ENCODE results near the gene HADHB.

Gene HADHB

DNA sequence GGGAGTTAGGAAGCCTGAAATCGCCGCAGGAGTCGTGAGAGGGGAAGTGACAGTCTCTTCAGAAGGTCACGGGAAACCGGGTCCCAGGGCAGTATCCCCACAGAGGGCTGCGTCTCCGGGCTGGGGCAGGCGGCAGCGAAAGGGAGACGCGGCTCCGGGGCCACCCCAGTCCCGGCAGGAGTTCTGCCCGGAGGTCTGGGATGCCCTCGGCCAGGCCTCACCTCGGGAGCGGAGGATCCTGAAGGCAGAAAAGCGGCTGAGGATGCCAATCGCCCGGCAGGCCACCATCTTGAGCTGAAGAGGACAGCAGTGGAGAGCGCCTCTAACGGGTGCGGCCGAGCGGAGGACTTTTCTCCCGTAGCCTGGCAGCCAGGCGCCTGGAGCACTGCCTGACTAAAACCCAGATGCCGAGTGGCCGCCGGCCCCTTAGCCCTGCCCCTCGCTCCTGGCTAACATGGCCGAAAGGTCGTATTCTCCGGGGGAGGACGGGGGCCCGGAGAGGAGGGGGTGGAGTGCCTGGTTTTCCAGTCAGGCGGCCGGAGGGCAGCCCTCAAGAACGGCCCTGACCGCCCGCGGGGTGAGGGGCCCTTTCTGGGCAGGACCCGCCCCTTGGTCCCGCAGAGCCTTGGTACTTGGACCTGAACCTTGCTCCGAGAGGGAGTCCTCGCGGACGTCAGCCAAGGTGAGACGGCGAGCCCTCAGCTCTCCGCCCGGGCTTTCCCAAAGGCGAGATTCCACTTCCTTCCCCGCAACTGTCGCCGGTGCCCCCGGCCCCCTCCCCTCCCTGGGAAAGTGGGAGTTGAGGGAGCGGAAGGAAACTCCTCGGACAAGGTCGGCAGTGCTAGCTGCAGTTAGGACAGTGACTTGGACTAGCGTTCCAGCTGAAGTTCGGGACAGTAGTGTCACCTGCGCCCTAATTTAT lies at the start of gene HADHB, which contains the start of gene HADHA:
HADHB (plus strand) TSS at position 631 of the 922 bp plus-strand sequence. CDS start 9,316 bp downstream, outside the sequence.
HADHA (minus strand) TSS at position 324 of the 922 bp plus-strand sequence; CDS start at position 288, 36 bp downstream.
- Mint-ChIP-seq H3K9me3 (no peaks in the 10 kb centered on the region), H3K4me1 (peaks cover 27 to 62% of the 10 kb centered on the region in 2 donors), H3K4me3 (peak within 1 kb of the TSS; percentile 95 to 96), H3K27ac (peak within 1 kb of the TSS; percentile 100), H3K36me3 (peaks cover 8 to 18% of the 10 kb centered on the region in 2 donors), H3K27me3 (no peaks in the 10 kb centered on the region)
- ATAC-seq (replicated peaks), result peak; percentile 83 to 86
- DNase-seq, result peak; percentile 88

DNA sequence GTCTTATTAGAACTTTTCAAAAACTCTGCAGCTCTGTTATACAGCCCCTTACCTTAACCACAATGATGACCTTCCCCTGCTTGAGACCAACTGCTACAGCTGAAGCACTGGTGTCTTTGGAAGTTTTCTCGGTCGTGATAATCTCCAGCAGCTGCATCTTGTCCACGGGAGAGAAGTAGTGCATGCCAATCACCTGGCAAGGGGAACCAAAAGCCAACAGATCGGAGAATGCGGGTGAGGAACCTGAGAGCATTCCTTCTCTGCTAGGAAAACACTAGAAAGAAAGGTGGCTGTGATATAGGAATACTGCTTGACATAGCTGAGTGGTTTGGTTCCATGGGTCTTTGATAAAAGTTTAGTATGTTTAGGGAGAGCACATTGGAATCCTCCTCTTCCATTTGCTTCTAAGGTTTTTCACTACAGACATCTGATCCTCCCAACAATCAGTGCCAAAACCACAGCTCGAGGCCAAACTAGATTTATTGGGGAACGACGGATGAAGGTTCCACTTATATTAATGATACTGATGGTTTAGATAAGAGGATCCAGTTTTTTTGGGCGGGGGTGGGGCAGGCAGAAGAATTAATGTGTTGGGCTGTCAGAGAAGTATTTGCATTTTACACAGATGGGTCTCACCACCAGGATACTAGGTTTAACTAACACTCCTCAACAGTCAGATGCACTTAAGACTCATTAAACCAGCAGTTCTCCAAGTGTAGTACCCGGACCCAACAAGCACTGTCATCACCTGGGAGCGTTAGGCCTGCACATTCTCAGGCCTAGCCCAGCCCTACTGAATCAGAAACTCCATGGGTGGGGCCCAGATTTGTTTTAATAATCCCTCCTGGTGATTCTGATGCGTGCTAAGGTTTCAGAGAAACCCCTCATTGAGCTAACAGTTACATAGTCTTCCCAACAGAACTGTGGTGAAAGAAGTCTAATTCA lies 49.4 kb upstream of the HADHB start:
- Mint-ChIP-seq H3K36me3 (peaks cover 68 to 79% of the 10 kb centered on the region in 2 donors), H3K4me1 (peaks cover 7 to 12% of the 10 kb centered on the region in 2 donors), H3K27me3 (no peaks in the 10 kb centered on the region), H3K9me3 (peaks cover 10 to 14% of the 10 kb centered on the region in 2 donors), H3K4me3 (no peak overlapping the region), H3K27ac (no peak overlapping the region)
- DNase-seq, result no peak
- no peak for ATAC-seq (replicated peaks)

DNA sequence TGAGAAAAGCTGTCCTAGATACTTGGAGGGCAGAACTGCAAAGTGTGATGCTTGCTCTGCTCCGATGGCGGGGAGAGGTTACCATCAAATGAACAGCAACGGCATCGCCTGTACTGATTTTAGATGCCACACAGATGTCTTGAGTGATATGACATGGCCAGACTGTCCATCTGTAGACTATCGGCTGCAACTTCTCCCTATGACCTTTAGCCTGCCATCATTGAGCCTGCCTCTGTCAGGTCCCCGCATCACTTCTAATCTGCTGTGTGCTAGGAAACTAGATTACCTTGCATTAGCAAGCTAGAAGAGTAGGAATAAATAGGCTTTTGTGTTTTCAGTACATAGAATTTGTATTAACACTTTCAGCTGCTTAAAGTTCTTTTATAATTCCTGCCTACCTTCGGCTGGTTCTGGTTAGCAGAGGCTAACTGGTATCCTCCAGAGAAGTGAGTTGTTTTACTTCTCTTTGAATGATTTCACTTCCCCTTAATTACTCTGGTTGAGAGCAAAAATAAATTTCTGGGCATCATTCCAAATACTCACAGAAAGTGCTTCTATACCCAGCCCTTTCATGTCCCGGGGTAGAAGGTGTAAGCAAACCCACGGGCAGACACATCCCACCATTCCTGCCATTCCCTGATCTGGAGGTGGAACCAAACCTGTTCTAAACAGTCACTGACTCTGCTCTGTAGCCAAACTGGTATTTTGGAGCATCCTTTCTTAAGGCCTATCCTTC lies 47.9 kb upstream of the HADHB start:
- Mint-ChIP-seq H3K27me3 (no peaks in the 10 kb centered on the region), H3K4me3 (no peak overlapping the region), H3K27ac (no peak overlapping the region), H3K36me3 (peaks cover 72 to 80% of the 10 kb centered on the region in 2 donors), H3K4me1 (peaks cover 7 to 12% of the 10 kb centered on the region in 2 donors), H3K9me3 (peaks cover 10 to 14% of the 10 kb centered on the region in 2 donors)
- DNase-seq (no peak), ATAC-seq (replicated peaks) (peak; percentile 99)

DNA sequence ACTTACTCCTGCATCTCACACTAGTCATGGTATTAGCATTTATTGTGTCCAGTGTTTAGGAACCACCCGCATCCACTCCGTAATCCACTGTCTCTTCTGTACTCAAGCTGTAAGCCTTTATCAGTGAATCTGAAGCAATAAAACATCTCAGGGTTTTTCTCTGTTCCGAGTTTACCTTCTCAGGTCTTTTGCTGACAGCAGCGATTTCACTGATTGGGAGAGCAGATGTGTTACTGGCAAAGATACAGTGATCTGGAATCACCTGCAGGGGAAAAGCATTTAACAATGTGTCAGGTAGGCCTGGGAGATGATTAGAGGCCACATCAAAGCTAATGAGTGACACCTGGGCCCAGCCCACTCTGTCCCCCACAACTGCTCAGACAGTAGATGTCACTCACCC lies 47.2 kb upstream of the HADHB start:
- H3K27ac Mint-ChIP-seq, result peak overlapping the region; percentile 51
- no peaks in the 10 kb centered on the region for H3K27me3 Mint-ChIP-seq
- H3K4me1 Mint-ChIP-seq, result peaks cover 7 to 12% of the 10 kb centered on the region in 2 donors
- H3K9me3 Mint-ChIP-seq, result peaks cover 10 to 14% of the 10 kb centered on the region in 2 donors
- peaks cover 79 to 85% of the 10 kb centered on the region in 2 donors for H3K36me3 Mint-ChIP-seq
- DNase-seq (no peak), ATAC-seq (replicated peaks) (no peak)
- H3K4me3 Mint-ChIP-seq, result no peak overlapping the region

DNA sequence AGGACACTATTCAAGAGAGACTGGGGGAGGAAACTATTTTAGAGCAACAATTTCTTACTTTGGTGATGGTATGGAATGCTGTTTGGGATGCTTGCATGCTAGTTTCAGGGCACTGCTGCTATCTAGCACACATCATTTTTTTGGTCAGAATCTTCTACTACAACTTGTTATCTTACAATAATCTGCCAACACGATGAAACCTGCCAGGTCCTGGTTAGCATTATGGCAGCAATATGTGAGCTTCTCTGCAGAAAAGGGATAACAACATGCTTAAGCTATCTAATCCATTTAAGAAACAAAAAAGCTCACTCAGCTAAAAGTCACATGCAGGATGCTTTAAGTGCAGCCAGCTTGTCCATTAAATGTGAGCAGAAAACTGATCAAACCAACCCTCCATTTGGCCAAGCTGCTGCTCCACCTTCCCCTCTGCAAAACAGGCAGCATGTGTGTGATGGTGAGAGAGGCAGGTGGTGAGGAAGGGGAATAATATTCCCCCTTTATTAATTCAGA lies 41.7 kb upstream of the HADHB start:
- no peak for DNase-seq
- Mint-ChIP-seq H3K27me3 (no peaks in the 10 kb centered on the region), H3K9me3 (peaks cover 4 to 6% of the 10 kb centered on the region in 2 donors), H3K4me3 (no peak overlapping the region), H3K4me1 (no peaks in the 10 kb centered on the region), H3K27ac (no peak overlapping the region), H3K36me3 (peaks cover 62 to 79% of the 10 kb centered on the region in 2 donors)
- no peak for ATAC-seq (replicated peaks)

DNA sequence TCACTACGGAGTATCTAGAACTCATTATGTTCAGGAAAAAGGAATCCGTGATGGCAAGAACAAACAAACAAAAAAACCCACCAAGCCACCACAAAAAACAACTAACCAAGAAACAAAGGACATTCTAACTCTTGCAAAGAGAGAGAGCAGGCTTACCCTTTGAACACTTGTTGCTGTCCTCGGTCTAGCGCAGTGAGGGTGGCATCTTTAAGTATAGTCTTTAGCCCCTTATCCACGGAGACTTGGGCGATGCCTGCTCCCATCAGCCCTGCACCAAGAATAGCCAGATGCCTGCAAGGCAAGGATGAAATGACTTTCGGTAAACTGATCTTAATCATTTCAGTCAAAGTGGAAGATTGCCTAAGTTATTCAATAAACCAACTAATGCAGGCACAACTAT lies 40.8 kb upstream of the HADHB start:
- H3K27me3 Mint-ChIP-seq, result no peaks in the 10 kb centered on the region
- no peaks in the 10 kb centered on the region for H3K4me1 Mint-ChIP-seq
- ATAC-seq (replicated peaks) (no peak), DNase-seq (no peak)
- peaks cover 60 to 80% of the 10 kb centered on the region in 2 donors for H3K36me3 Mint-ChIP-seq
- H3K4me3 Mint-ChIP-seq, result no peak overlapping the region
- H3K9me3 Mint-ChIP-seq, result peaks cover 0 to 1% of the 10 kb centered on the region in 2 donors
- H3K27ac Mint-ChIP-seq, result no peak overlapping the region

DNA sequence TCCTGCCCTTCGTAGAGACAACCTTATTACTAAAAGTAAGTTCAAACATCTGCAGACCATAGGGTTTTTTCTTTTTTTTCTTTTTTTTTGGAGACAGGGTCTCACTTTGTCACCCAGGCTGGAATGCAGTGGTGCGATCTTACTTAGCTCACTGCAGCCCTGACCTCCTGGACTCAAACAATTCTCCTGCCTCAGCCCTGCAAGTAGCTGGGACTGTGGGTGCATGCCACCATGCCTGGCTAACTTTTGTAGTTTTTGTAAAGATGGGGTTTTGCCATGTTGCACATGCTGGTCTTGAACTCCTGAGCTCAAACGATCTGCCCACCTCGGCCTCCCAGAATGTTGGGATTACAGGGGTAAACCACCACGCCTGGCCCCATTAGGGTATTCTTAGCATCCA lies 32.7 kb upstream of the HADHB start:
- no peak for ATAC-seq (replicated peaks)
- no peak overlapping the region for H3K4me3 Mint-ChIP-seq
- H3K27ac Mint-ChIP-seq, result no peak overlapping the region
- no peaks in the 10 kb centered on the region for H3K27me3 Mint-ChIP-seq
- peaks cover 0 to 10% of the 10 kb centered on the region in 2 donors for H3K4me1 Mint-ChIP-seq
- no peaks in the 10 kb centered on the region for H3K9me3 Mint-ChIP-seq
- no peak for DNase-seq
- H3K36me3 Mint-ChIP-seq, result peaks cover 45 to 70% of the 10 kb centered on the region in 2 donors

DNA sequence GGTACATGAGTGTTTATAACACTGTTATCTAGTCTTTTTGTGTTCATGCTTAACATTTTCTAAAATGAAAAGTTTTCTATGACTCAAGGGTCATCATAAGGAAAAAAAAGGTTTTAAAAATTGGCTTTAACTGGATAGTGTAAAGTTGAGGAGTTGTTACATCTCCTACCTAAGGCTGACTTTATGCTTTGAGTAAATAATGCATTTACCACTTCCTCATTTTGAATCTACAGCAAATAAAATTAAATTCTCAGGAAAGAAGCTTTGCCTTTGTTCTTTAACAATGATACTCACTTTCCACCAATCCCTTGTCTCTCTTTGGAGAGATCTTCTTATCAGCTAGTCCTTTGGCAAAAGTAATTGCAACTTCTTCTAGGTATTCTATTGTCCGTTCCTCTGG lies 30.0 kb upstream of the HADHB start:
- Mint-ChIP-seq H3K4me1 (peaks cover 0 to 10% of the 10 kb centered on the region in 2 donors), H3K27ac (no peak overlapping the region), H3K27me3 (no peaks in the 10 kb centered on the region), H3K9me3 (peaks cover 0 to 3% of the 10 kb centered on the region in 2 donors), H3K4me3 (no peak overlapping the region), H3K36me3 (peaks cover 50 to 73% of the 10 kb centered on the region in 2 donors)
- no peak for ATAC-seq (replicated peaks)
- DNase-seq, result no peak

DNA sequence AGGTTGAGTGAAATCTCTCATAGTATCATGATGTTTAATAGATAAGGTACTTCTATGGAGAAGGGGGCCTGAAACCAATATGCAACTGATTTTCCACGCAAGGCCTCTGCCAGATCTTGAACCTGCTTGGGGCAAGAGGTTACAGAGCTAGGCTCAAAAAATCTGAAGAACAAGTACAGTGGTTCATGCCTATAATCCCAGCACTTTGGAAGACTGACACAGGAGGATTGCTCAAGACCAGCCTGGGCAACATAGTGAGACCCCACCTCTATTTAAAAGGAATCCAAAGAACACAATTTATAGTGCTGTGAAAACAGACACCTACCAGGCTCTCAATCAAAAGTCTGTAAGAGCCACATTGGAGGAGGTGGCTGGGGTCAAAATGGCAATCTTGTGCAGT lies 28.9 kb upstream of the HADHB start:
- peaks cover 0 to 3% of the 10 kb centered on the region in 2 donors for H3K9me3 Mint-ChIP-seq

DNA sequence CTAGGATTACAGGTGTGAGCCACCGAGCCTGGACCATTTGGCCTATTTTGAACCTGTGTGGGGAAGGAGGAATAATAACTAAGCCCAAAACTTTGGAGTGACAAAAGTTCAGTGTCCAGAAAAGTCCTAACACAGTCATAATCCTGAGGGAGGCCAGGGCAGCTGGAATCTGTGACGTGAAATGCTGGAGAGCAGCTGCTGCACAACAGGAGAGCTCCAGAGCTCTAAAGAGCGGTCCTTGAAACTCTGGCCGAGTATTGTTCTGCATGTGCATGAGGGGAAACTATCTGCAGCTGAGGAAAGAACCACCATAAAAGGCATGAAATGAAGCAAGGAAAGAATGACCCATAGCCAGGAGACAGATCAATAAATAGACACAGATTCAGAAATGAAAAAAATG lies 28.2 kb upstream of the HADHB start:
- H3K4me3 Mint-ChIP-seq, result no peak overlapping the region
- peaks cover 45 to 75% of the 10 kb centered on the region in 2 donors for H3K36me3 Mint-ChIP-seq
- peaks cover 0 to 3% of the 10 kb centered on the region in 2 donors for H3K9me3 Mint-ChIP-seq
- no peaks in the 10 kb centered on the region for H3K27me3 Mint-ChIP-seq
- H3K27ac Mint-ChIP-seq, result no peak overlapping the region
- DNase-seq (no peak), ATAC-seq (replicated peaks) (no peak)
- H3K4me1 Mint-ChIP-seq, result peaks cover 0 to 10% of the 10 kb centered on the region in 2 donors

More for the DNA sequence above, 28.9 kb upstream of the HADHB start:
- peak overlapping the region; percentile 3 for H3K27ac Mint-ChIP-seq
- H3K36me3 Mint-ChIP-seq, result peaks cover 49 to 75% of the 10 kb centered on the region in 2 donors
- DNase-seq, result no peak
- ATAC-seq (replicated peaks), result no peak
- H3K4me3 Mint-ChIP-seq, result no peak overlapping the region
- no peaks in the 10 kb centered on the region for H3K27me3 Mint-ChIP-seq
- H3K4me1 Mint-ChIP-seq, result peaks cover 0 to 10% of the 10 kb centered on the region in 2 donors

DNA sequence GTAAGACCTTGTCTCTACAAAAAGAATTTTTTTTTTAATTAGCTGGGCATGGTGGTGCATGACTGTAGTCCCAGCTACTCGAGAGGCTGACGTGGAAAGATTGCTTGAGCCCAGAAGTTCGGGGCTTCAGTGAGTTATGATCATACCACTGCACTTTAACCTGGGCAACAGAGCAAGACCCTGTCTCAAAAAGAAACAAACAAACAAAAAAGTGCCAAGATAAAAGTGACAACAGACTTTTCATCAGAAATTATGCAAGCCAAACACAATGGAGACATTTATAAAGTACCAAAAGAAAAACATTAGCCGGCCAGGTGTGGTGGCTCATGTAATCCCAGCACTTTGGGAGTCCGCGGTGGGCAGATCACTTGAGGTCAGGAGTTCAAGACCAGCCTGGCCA lies 27.0 kb upstream of the HADHB start:
- Mint-ChIP-seq H3K4me3 (no peak overlapping the region), H3K36me3 (peaks cover 40 to 71% of the 10 kb centered on the region in 2 donors), H3K27me3 (no peaks in the 10 kb centered on the region), H3K9me3 (peaks cover 0 to 3% of the 10 kb centered on the region in 2 donors), H3K27ac (no peak overlapping the region), H3K4me1 (peaks cover 0 to 10% of the 10 kb centered on the region in 2 donors)
- DNase-seq (no peak), ATAC-seq (replicated peaks) (no peak)

DNA sequence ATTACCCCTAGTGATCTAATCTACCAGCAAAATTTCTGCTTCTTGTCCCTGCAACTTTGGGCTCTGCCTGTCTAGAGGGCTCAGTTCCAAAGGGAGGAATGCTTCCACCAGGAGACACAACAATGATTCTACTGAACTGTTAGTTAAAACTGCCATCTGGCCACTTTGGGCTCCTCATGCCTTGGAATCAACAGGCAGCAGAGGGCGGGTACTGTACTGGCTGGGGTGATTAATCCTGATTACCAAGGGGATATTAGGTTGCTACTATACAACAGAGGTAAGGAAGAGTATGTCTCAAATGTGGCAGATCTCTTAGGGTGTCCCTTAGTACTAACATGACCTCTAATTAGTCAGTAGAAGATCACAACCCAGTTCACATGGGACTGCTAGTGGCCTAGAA lies 21.7 kb upstream of the HADHB start:
- H3K36me3 Mint-ChIP-seq, result peaks cover 42 to 60% of the 10 kb centered on the region in 2 donors
- H3K9me3 Mint-ChIP-seq, result peaks cover 0 to under 1% of the 10 kb centered on the region in 2 donors
- H3K27me3 Mint-ChIP-seq, result no peaks in the 10 kb centered on the region
- no peaks in the 10 kb centered on the region for H3K4me1 Mint-ChIP-seq
- H3K27ac Mint-ChIP-seq, result no peak overlapping the region
- DNase-seq (no peak), ATAC-seq (replicated peaks) (no peak)
- no peak overlapping the region for H3K4me3 Mint-ChIP-seq

DNA sequence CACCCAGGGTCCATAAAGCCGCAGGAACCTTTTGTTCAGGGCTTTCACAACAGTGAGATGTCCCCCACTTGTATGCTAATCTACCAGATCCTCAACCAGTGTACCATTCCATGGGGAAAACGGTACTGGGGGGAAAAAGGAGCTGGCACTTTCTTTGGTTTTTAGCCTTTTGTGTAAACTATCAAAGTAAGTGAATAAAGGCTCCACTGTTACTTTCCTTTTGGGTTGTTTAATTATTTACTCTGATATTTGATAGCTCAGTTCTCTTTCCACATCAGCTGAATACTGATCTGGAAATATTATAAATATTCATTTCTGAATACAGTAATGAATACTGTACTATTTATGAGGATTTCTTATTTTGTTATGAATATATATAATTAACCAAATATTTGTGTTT lies 20.6 kb upstream of the HADHB start:
- ATAC-seq (replicated peaks) (no peak), DNase-seq (no peak)
- H3K36me3 Mint-ChIP-seq, result peaks cover 41 to 62% of the 10 kb centered on the region in 2 donors
- no peak overlapping the region for H3K27ac Mint-ChIP-seq
- H3K27me3 Mint-ChIP-seq, result no peaks in the 10 kb centered on the region
- H3K4me3 Mint-ChIP-seq, result no peak overlapping the region
- no peaks in the 10 kb centered on the region for H3K9me3 Mint-ChIP-seq
- no peaks in the 10 kb centered on the region for H3K4me1 Mint-ChIP-seq
